ENCODE data around the gene TOMM6.
"Not testable (repeated sequence)": the region's sequence is repeated elsewhere in the genome, so short reads cannot be mapped to it uniquely, and the experiment has no call there.

The TOMM6 gene

DNA sequence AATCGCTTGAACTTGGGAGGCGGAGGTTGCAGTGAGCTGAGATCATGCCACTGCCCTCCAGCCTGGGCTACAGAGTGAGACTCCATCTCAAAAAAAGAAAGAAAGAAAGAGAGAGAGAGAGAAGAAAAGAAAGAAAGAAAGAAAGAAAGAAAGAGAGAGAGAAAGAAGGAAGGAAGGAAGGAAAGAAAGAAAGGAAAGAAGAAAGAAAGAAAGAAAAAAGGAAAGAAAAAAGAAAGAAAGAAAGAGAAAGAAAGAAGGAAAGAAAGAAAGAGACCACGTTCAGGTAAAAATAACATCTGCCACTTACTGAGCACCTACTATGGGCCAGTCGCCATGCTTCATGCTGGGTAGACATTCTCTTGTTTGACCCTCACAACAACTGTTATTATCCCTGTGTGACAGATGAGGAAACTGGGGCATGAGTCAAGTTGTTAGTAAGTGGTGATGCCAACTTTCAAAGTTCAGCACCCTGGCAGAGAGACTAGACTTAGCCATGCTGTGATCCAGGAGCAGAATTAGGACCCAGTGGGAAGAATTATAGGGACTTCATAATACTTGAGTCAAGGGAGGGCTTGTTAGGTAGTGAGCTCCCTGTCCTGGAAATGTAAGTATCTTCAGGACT lies 21.3 kb upstream of the TOMM6 start:
- not testable (repeated sequence) for DNase-seq

DNA sequence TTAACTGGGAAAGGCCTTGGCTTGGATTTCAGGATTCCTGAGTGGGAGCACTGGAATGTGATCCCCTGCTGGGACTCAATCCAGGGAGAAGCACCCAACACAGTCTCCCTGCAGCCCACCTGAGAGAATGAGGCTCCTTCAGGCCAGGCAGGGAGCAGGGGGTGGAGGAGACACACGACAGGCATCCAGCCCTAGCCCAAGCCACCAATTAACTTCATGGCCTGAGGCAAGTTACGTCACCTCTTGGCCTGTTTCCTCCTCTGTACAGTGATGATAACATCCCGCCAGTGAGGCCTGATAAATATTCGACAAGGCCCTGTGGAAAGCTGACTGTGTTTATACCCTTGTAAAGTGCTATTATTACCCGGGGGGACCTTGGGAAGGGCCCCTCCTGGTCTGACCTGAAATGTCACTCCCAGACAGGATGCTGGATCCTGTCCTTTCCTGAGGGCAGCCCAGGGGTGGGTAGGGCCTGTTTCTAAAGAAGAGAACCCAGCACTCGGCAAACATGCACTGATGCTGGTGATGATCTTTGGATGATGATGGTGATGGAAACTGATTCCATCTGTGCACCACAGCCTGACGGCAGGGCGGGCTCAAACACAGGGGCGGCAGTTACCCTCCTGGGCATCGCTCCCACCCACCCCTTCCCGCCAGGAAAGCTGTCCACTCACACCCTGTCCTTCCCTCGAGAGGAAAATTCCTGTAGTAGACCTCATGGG lies 20.2 kb upstream of the TOMM6 start:
- no peak for DNase-seq

DNA sequence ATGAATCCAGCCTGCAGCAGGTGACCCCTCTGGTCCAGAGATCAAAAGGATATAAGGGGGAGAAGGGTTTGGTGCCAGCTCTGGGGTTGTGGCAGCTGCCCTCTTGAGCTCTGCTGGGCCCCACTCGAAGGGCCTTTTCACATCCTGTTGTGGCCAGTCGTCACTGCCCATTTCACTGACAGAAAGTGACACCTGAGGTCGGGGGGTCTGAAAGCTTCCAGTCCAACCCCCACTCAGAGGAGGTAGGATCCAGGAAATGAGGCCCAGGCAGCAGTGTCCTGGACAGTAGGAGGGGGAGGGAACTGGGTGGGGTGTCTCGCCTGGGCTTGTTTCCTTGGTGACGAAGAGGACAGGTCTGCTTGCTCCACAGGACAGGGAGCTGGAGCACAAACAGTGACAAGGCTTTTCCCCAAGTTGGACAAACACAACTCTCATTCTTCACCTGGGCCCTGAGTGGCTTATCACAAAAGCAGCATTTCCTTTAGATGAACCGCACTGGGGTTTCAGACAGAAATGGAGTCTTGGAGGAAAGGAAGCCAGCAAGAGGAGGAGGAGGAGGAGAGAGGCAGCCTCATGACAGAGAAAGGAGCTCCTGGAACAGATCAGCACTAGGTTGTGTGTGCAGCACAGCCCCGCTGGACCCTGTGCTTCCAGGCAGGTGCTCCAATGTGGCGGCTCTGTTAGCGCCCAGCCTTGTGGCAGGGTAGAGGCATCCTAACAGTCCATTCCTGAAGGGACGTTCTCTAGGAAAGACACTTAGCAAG lies 18.8 kb upstream of the TOMM6 start:
- no peak for DNase-seq

DNA sequence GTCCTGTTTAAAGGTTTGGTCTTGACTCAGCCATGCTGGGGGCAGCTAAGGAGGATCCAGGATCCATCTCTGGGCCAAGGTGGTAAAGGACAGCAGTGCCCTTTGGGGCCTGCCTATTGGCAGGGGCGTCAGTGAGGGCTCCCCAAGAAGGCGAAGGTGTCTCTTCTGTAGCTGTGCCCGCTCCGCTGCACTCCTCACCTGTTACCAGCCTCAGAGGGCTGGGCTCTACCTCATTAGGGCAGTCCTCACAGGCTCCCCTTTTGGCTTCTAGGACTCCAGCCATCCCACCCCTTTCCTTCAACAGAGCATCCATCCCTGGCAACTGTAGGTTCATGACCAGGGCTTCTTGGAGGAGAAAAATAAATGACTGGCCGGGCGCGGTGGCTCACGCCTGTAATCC lies 18.1 kb upstream of the TOMM6 start:
- no peak for DNase-seq

DNA sequence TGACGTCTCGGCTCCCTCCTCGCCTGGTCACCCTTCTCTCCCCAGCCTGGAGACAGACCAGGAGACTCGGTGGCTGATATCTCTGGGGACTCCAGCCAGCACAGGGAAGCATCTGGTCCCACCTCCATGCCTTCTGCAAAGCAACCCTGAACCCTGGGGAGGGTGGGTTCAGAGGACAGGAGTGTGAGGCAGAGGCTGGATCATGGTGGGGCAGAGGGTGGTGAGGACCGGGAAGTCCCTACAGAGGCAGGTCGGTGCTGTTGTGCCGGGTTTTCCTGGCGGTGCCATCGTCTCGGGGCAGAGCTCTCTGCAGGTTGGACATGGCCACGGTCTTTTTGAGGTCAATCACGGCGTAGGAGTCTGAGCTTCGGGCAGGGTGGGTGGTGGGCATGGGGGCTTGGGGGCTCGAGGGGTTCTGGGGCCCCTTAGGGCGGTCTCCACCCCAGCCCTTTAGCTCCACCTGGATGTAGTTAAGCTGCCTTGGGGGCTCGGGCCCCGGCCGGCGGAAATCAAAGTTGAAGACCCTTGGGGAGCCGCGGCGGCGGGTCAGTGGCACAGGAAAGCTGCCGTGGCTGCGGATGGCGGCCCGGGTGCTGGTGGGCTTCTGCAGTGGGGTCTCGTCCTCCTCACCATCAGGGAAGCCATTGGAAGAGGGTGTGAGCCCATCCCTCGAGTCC lies 17.0 kb upstream of the TOMM6 start:
- DNase-seq = no peak

DNA sequence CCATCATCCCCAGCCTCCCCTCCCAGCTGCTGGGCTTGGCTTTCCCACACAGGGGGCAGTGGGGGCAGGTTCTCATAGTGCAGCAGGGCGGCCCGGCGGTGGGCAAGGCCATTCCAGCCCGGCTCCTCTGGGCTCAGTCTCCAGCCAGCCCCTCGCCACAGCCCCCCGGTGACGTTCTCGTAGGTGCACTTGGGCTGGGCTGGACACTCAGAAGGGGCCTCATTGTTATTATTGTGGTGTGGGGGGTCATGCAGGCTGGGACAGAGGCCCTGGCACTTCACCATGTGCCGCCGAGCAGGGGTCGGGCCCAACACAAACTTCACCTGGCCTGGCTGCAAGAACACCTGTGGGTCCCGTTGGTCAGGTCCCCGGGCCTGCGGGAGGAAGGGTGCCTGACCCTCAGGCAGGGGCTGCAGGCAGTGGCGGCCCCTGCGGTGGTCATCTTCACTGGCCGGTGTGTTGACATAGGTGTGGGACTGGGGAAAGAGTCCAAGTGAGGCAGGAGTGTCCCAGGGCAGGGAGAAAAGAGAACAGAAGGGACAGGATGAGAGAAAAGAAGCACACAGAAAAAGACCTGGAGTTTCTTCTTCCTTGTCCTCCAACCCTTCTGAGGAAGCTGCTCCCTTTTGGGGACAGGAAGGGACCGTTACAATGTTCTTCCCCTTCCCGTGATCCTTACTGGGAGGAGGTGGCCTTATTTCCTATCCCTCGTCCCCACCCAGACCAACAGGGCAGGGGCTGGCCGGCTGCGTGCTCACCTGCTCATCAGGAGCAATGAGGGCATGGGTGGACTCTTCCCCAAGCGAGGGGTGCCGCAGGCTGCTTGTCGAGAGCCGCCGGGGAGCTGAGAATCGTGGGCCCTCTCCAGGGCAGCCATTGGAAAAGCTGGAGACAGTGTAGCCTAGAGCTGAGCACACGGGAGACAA lies 16.2 kb upstream of the TOMM6 start:
- no peak for DNase-seq

DNA sequence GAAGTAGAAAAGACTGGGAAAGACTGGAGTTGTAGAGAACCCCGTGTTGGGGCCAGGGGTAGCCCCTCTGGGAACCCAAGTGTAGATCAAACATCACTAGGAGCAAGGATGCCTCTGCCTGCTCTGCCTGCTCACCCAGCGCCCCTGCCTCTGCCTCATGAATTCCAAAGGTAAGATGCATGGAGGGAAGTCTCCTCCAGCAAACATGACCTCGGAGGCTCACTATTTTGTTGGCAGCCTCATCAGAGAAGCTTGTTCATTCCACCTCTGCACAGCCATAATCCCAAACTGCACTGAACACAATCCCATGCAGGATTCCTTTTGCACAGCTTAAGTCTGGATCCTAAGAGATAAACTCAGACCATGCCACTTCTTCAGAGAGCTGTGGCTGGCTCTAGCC lies 12.7 kb upstream of the TOMM6 start:
- no peak for DNase-seq

DNA sequence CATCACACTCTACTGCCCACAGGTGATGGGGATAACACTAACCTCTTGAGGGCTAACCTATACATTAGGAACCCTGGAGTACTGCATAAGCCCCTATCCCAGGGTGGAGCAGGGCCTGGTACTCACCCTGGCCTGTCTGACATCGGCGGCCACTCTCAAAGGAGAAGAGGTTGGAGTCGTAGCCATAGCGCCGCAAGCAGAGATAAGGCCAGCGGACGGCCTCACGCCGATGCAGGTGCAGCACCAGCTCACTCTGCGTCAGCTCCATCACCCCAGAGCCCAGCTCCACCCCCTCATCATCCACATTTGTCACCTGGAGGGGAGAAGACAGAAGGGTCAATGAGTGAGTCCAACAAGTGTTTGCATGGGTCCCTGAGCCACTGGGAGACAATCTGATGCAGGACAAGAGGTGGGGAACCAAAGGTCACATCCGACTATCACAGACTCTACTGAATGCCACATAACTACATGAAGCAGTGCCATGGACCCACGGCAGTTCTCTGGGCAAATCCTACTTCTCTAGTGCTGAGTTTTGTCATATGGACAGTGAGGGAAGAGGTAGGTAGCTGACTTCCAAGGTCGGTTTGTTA lies 12.1 kb upstream of the TOMM6 start:
- DNase-seq = no peak

DNA sequence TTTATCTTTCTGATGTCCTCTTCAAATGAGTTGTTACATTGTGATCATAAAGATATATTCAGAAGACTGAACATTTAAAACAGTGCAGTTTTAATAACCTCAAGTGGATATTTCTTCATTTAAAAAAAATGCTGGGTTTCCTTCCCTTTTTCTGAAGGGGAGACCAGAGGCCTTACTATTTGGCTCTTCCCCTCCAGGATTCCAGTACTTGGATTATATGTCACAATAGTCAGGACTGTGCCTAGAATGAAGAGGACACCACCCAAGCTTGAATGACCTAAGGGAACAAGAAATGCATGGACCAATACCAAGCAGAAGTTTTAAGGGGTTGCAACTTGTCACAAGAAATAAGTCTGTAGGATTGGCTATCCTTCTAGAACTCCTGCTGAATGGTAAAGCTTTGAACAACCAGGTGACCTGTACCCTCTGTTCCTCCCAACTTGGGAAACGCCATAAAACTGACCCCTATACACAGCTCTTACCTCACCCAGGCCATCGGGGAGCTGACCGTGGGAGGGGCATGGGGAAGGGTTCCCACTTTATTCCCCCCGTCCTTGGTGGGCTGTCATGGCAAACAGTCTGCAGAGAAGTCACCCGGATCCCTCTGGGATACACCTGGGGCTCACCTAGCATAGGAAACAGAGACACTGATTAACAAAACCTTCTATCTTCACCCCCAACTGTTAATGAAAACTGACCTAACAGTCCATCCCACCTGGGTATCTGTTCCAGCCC lies 9.8 kb upstream of the TOMM6 start:
- no peak for DNase-seq

DNA sequence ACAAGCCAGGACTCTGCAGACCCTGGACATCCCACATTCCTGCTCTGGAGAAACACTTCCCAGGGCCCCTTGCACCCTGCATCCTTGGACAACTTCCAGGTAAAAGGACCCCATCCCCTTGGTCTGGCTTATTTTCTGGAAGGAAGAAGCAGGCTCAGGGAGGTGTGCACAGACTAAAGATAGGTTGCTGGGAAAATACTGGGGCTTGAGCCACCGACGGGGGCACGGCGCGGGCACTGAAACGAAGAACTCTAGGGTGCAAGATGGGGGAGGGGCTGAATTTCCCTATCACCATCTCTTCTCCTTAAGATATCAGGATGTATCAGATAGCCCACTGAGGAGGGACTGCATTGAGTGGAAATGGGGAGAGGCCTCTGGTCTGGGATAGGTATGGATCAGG lies 8.6 kb upstream of the TOMM6 start:
- DNase-seq = no peak

DNA sequence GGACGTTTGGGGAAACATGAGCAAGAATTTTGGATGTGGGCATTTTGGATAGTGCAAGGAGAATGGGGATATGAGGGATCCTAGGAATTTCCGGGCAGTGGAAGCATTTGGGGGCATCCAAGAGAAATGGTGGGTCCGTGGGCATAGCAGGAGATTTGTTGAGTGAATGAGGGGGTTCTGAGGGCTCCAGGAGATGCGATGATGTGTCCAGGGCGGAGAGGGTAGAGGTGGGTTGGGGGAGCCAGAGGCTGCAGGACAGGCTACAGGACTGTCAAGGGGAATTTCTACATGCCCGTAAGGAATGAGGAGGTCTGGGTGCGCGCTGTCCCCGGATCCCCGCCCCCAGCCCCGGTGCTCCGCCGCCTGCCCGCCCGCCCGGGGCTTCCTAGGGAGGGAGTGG lies 8.2 kb upstream of the TOMM6 start:
- DNase-seq = no peak

DNA sequence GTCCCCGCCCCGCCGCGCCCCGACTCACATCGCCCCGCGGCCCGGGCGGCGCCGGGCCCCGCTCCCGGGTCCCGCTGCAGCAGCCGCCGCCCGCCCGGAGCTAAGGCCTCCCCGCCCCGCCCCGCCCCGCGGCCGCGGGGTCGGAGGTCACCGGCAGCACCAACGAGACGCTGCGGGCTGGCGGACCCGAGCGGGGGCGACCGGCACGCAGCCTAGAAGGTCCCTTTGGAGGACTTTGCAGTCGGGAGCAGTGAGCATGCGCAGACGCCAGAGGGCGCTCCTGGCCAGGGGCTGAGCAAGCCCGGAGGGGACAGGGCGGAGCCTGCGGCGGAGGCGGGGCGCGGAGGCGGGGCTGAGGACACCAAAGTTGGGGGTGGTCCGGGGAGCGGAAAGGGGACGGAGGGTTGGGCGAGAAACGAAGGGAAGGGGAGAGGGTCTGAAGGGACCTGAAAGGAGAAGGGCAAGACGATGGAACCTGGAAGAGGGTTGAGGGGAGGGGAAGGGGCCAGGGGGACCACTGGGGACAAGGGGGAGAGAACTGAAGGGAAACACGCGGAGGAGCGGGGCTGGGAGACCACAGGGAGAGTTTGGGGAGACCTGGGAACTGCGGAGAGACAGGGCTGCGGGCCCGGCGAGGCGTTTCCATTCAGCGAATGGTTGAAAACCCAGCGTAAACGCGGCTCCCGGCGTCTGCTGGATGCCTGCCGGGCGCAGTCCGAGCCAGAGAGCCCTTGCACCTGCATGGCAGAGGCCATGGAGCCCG lies 7.5 kb upstream of the TOMM6 start, which contains the start of gene FRS3:
TSS of gene FRS3 (minus strand) at position 113 of the 763 bp plus-strand sequence. CDS start 2,913 bp downstream, outside the sequence.
- DNase-seq = peak; percentile 77

DNA sequence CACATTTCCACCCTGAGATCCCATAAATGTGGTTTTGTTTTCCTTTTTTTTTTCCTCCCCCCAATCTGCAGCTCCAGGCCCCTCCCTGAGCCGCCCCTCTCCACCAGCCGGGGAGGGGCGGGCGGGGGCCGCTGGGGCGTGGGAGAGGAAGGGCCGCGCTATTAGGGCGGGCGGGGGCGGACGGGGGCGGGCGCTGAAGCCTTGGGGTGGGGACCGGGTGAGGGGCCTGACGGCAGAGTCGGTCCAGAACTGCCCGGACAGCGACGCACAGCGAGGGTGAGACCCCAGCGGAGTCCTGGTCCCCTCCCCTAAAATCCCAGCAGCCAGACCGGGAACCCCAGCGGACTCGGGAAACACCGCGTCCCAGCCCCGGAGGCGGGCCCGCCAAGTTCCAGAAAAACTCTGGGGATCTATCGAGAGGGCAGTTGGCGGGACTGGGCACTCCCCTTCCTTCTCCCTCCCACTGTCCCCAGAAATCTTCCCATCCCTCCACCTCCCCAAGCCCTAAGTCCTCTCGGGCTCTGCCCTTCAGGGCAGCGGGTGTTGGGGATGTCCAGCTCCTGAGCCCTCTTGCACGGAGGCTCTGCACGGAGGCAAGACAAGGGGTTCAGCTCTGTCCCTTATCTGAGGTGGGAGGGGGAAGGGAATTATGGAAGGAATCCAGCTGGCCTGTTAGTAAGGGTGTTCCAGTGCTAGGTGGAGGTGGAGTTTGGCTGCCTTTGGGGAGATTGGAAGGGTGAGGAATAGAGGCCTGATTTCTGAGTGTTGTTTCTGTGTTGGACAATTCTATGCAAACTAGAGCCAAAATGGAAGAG lies 6.7 kb upstream of the TOMM6 start, which contains the start of gene PRICKLE4:
TSS of gene PRICKLE4 (plus strand) at position 232 of the 815 bp plus-strand sequence. CDS start 2,692 bp downstream, outside the sequence.
- no peak for DNase-seq

DNA sequence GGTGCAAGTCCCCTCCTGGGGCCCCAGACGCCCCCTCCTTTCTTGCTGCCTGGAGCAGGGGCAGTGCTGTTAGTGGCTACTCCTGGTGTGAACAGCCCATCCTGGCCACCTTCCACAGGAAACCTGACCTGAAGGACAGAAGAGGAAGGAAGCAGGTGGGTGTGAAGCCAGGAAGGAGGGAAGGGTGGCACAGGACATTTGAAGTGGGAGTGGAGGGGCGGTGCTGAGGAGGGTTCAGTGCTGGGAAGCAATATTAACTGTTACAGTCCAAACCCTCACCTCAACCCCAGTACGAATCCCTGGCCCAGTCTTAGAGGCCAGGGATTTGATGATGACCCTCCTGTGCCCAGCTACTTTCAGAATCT lies 6.1 kb upstream of the TOMM6 start:
- no peak for DNase-seq

DNA sequence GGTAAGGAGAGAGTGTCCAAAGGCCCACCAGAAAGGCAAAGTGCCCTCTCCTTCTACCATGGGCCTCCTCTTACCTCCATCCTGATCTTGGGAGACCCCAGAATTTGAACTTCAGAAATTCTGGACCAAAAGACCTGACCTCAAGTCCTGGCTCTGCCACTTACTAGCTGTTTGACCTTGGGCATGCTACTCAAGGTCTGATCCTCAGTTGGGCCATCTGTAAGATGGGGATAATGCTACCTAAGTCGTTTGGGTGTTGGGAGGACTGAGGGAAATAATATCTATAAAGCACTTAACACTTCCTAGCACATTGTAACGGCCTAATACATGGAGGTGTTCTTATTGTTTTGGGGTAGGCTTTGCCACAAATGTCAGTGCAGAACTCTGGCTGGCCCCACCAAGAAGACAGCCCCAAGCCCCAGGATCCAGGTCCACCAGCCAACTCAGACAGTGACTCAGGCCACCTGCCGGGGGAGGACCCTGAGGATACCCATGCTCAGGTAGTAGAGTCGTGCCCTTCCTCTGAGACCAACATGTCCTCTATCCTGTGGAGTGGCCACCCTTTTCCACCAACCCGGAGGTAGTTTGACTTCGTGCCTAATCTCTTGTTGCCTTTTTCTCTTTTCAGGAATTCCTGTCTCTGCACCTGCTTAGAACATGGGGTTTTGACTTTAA lies 4.3 kb upstream of the TOMM6 start:
- DNase-seq = no peak

DNA sequence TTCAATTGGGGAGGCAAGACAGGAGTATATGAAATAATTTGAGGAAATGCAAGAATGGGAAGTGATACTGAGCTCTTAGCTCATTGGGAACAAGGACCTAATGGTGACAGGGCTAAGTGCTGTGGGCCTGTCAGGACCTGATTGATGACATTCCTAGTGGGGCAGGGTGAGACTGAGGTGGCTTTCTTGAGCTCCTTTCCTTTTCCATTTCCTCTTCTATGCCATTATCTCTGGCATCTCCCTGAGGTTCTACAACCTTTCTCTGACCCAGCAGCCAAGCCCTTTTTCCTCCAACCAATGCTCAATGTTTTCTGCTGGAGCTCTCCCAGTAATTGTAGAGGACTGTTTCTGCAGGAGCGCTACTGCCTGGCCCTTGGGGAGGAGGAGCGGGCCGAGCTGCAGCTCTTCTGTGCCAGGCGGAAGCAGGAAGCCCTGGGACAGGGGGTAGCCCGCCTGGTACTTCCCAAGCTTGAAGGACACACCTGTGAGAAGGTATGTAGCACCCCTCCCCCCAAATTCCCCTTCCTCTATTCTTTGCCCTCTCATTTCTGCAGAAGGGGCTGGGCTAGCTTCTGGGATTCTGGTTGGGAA lies 2.8 kb upstream of the TOMM6 start:
- DNase-seq = no peak

DNA sequence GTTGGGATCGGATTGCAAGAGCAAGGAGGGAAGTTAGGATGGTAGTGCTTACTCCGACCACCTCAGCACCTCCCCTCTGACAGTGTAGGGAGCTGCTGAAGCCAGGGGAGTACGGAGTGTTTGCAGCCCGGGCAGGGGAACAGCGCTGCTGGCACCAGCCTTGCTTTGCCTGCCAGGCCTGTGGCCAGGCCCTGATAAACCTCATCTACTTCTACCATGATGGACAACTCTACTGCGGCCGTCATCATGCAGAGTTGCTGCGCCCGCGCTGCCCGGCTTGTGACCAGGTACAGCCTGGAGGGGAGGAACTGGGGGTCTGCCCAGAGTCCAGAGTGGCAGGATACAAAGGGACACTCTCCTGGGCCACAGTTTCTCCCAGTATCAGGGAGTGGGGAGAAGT lies 2.2 kb upstream of the TOMM6 start:
- no peak for DNase-seq

DNA sequence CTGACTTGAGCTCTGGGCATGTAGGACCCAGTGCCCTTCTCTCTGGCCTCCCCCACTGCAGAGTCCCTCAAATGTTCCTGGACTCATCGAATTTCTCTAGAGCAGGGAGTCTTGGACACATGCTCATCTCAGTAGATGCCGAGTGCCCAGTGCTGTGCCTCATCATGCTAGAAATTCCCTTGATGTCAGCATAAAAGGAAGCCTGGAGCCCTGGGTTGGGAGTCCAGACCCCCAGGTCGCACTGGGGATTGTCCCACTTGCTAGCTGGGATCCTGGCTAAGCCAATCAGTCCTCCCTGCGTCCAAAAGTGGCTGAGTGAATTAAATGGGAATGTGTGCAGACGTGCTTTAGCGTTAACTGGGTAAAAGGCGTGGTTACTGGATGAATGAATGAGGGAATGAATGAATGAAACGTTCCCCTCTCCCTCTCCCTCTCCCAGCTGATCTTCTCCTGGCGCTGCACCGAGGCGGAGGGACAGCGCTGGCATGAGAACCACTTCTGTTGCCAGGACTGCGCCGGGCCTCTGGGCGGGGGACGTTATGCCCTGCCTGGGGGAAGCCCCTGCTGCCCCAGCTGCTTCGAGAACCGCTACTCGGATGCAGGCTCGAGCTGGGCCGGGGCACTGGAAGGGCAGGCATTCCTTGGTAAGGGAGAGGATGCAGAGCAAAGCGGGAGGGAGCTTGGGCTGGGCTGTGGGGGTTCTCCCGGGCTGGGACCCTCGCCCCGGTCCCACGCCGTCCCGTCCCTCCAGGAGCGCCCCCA lies 1.6 kb upstream of the TOMM6 start:
- no peak for DNase-seq

Data from NCI-H1436 treated with DMSO at 0.1 percent for 48 hours (cell line).